Endodermal cell (in vitro differentiated cells): ENCODE measurements around the gene PNMA1. TPM values are rescaled to one million over a fixed set of nuclear protein-coding genes. Genes with fewer than 3 reads are reported as not detected.
A peak's percentile ranks its signal among the peaks of the same experiment; 100 is the strongest.

Experiments used
- DNase-seq: peaks from one replicate; pipeline ENCODE4 v3.0.0-alpha.2; 2017
- H3K27ac ChIP-seq: 2 replicates; pipeline ENCODE4 v1.5.1; 2013; ENCODE audit warnings: mild to moderate bottlenecking, low read depth, low read length, moderate library complexity
- H3K27me3 ChIP-seq: 2 replicates; pipeline ENCODE4 v1.6.1; 2013; ENCODE audit warnings: mild to moderate bottlenecking, low read length, moderate library complexity; ENCODE audit not compliant: insufficient read depth, control insufficient read depth, poor library complexity, severe bottlenecking
- H3K36me3 ChIP-seq: 2 replicates; pipeline ENCODE4 v1.7.0; 2013; ENCODE audit warnings: mild to moderate bottlenecking, low read length, moderate library complexity; ENCODE audit not compliant: control insufficient read depth, insufficient read depth
- H3K4me1 ChIP-seq: one replicate; pipeline ENCODE4 v1.7.0; 2013; ENCODE audit warnings: low read length; ENCODE audit not compliant: control insufficient read depth, insufficient read depth
- H3K4me3 ChIP-seq: 2 replicates; pipeline ENCODE4 v1.5.1; 2013; ENCODE audit warnings: mild to moderate bottlenecking, low read length, moderate library complexity
- H3K9ac ChIP-seq: 2 replicates; pipeline ENCODE4 v1.6.1; 2013; ENCODE audit warnings: mild to moderate bottlenecking, low read length, moderate library complexity; ENCODE audit not compliant: poor library complexity, severe bottlenecking; ENCODE audit errors: extremely low read depth
- H3K9me3 ChIP-seq: 2 replicates; pipeline ENCODE4 v1.6.1; 2013; ENCODE audit warnings: mild to moderate bottlenecking, low read length, moderate library complexity; ENCODE audit not compliant: control insufficient read depth
- H3K27ac Mint-ChIP-seq: 2 replicates; pipeline ENCODE4 v1.8.0; 2020; ENCODE audit warnings: mixed read lengths
- H3K27me3 Mint-ChIP-seq: 2 replicates; pipeline ENCODE4 v1.8.0; 2021; ENCODE audit warnings: mild to moderate bottlenecking, mixed read lengths; ENCODE audit not compliant: insufficient read depth
- H3K36me3 Mint-ChIP-seq: 2 replicates; pipeline ENCODE4 v1.8.0; 2020; ENCODE audit warnings: low read depth, mixed read lengths
- H3K4me1 Mint-ChIP-seq: 2 replicates; pipeline ENCODE4 v1.8.0; 2020; ENCODE audit warnings: mixed read lengths
- H3K4me3 Mint-ChIP-seq: 2 replicates; pipeline ENCODE4 v1.8.0; 2020; ENCODE audit warnings: mild to moderate bottlenecking, moderate library complexity, mixed read lengths
- H3K9me3 Mint-ChIP-seq: 2 replicates; pipeline ENCODE4 v1.8.0; 2020; ENCODE audit warnings: mild to moderate bottlenecking, mixed read lengths
- WGBS, 2 experiments: methylation state at CpG; one replicate each; pipeline versions ENCODE4 v1.1.5 to v1.1.7; 2013; ENCODE audit warnings: missing lambda C conversion rate in 2 of 2, mixed read lengths in 1 of 2; ENCODE audit not compliant: insufficient coverage in 1 of 2, insufficient read length in 1 of 2; 5-methylcytosine and 5-hydroxymethylcytosine counted together
- long read RNA-seq, 4 experiments: library from polyadenylated mRNA in 2 of 4; library from RNA in 1 of 4; library from capped mRNA in 1 of 4; stranded (forward) in 3 of 4; unstranded in 1 of 4; transcript quantifications; one replicate each; pipeline ENCODE4 v2.0.0, GENCODE V29; 2020 to 2021; ENCODE audit warnings: inconsistent platforms in 1 of 4
- polyA plus RNA-seq, 2 experiments: library from polyadenylated mRNA; stranded (reverse); fragments of 50-300 nt; gene quantifications; one replicate each; pipeline ENCODE4 v1.2.3, GENCODE V29; 2013
- total RNA-seq, 2 donors: library from RNA; stranded (reverse); fragmentation: NEBNext Ultra II Directional in 1 of 2; extraction: Animal tissue kit (Norgen Biotek cat#: 25700) in 1 of 2; gene quantifications; 2 replicates in 1 of 2; 3 replicates in 1 of 2; pipeline ENCODE4 v1.2.1, GENCODE V29; 2021
- TF ChIP-seq, protein P1 (sequence below): fragments of 200-600 bp; sonication (generic); conservative IDR thresholded peaks from 2 replicates; pipeline ENCODE4 v1.5.0; 2021; ENCODE audit warnings: antibody characterized with exemption, mild to moderate bottlenecking

Gene PNMA1
- 10 to 100 TPM; 66.9 to 70.4 TPM for total RNA-seq
- polyA plus RNA-seq (2013, experiment 1 of 2) = 114 TPM
- 103 TPM for polyA plus RNA-seq (2013, experiment 2 of 2)
- long read RNA-seq, experiment 1, transcript PNMA1-201 (1 exons, 2,590 nt) = major isoform, 50 of 50 reads
- long read RNA-seq, experiment 1, partial matches to known transcripts = 0 of 50 reads
- long read RNA-seq, experiment 1, other reads (novel, unspliced or antisense) = 0 of 50 reads
- long read RNA-seq, experiment 2, transcript PNMA1-201 (1 exons, 2,590 nt) = major isoform, 170 of 170 reads
- long read RNA-seq, experiment 2, partial matches to known transcripts = 0 of 170 reads
- long read RNA-seq, experiment 2, other reads (novel, unspliced or antisense) = 0 of 170 reads
- long read RNA-seq, experiment 3, transcript PNMA1-201 (1 exons, 2,590 nt) = major isoform, 278 of 278 reads
- long read RNA-seq, experiment 3, partial matches to known transcripts = 0 of 278 reads
- long read RNA-seq, experiment 3, other reads (novel, unspliced or antisense) = 0 of 278 reads
- long read RNA-seq, experiment 4, transcript PNMA1-201 (1 exons, 2,590 nt) = major isoform, 12 of 12 reads
- long read RNA-seq, experiment 4, partial matches to known transcripts = 0 of 12 reads
- long read RNA-seq, experiment 4, other reads (novel, unspliced or antisense) = 0 of 12 reads

GRCh38 chr14:73713803-73714655 lies at the start of gene PNMA1:
Gene PNMA1 (minus strand): TSS chr14:73714384. CDS start chr14:73713639, 745 bp downstream.
- no peaks in the 10 kb centered on the region for H3K9me3 Mint-ChIP-seq
- 0 to 1% methylated on average over 34 to 112 of the region's 113 CpGs for WGBS, 2 experiments
- peaks cover 23% of the 10 kb centered on the region for H3K36me3 ChIP-seq
- peak within 1 kb of the TSS; percentile 81 for H3K9ac ChIP-seq
- H3K27me3 Mint-ChIP-seq = no peaks in the 10 kb centered on the region
- H3K4me3 ChIP-seq = peak within 1 kb of the TSS; percentile 97
- H3K4me1 ChIP-seq = no peaks in the 10 kb centered on the region
- peaks cover 26% of the 10 kb centered on the region for H3K4me1 Mint-ChIP-seq
- peak; percentile 94 for DNase-seq
- TF ChIP-seq, protein P1, sequence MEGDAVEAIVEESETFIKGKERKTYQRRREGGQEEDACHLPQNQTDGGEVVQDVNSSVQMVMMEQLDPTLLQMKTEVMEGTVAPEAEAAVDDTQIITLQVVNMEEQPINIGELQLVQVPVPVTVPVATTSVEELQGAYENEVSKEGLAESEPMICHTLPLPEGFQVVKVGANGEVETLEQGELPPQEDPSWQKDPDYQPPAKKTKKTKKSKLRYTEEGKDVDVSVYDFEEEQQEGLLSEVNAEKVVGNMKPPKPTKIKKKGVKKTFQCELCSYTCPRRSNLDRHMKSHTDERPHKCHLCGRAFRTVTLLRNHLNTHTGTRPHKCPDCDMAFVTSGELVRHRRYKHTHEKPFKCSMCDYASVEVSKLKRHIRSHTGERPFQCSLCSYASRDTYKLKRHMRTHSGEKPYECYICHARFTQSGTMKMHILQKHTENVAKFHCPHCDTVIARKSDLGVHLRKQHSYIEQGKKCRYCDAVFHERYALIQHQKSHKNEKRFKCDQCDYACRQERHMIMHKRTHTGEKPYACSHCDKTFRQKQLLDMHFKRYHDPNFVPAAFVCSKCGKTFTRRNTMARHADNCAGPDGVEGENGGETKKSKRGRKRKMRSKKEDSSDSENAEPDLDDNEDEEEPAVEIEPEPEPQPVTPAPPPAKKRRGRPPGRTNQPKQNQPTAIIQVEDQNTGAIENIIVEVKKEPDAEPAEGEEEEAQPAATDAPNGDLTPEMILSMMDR = no peak
- H3K27ac Mint-ChIP-seq = peak within 1 kb of the TSS; percentile 96
- H3K27me3 ChIP-seq = no peaks in the 10 kb centered on the region
- H3K27ac ChIP-seq = peak within 1 kb of the TSS; percentile 95
- no peaks in the 10 kb centered on the region for H3K9me3 ChIP-seq
- H3K36me3 Mint-ChIP-seq = peaks cover 20% of the 10 kb centered on the region
- peak within 1 kb of the TSS; percentile 96 for H3K4me3 Mint-ChIP-seq

DNA sequence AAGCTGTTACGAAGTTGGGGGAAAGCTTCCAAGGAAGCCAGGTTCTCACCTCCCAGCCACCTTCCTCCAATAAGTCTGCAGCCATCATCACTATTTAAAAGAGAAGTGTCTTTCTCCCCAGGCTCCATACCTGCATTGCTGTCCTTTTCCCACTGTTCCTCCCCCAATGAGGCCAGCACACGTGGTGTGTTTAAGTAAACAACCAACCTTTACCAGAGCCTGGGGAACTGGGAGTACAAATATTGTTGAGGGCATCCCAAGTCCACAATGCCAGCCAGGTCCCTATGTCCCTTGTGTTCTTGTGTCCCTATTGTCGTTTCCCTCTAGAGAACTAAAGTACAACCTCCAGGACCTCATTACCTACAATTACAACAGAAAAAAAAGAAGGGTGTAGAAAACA lies 49.2 kb upstream of the PNMA1 start:
- no peak overlapping the region for H3K27ac Mint-ChIP-seq

More for the DNA sequence above, 49.2 kb upstream of the PNMA1 start:
- Mint-ChIP-seq H3K4me3 (no peak overlapping the region), H3K9me3 (no peaks in the 10 kb centered on the region), H3K36me3 (no peaks in the 10 kb centered on the region), H3K27me3 (peaks cover 1% of the 10 kb centered on the region), H3K4me1 (peaks cover 33% of the 10 kb centered on the region)
- no peaks in the 10 kb centered on the region for H3K4me1 ChIP-seq
- DNase-seq = no peak
- no peak overlapping the region for H3K9ac ChIP-seq
- TF ChIP-seq, protein P1 = no peak
- WGBS, 2 experiments = 49% methylated on average over 3 of the region's 3 CpGs; no CpG with 5 or more reads in 1 of the 2 experiments
- no peak overlapping the region for H3K27ac ChIP-seq
- no peaks in the 10 kb centered on the region for H3K9me3 ChIP-seq
- no peaks in the 10 kb centered on the region for H3K27me3 ChIP-seq
- no peaks in the 10 kb centered on the region for H3K36me3 ChIP-seq
- no peak overlapping the region for H3K4me3 ChIP-seq
